C4-2B (cell line): Measurements from ENCODE around the gene KCNQ4.

Source experiments
- CTCF ChIP-seq: fragments of 450-650 bp; conservative IDR thresholded peaks from 2 replicates; pipeline ENCODE4 v1.5.1; 2017; ENCODE audit warnings: mild to moderate bottlenecking
- ZFX ChIP-seq: fragments of 450-650 bp; IDR thresholded peaks from 2 replicates; pipeline ENCODE4 v1.6.1; 2017

GRCh38 chr1:40734882-40735628 lies 48.5 kb upstream of the KCNQ4 start:
- no peak for TF ChIP-seq CTCF
- no peak for TF ChIP-seq ZFX
